ENCODE measurements around the gene GABARAPL2.
"Not testable (repeated sequence)": the region's sequence is repeated elsewhere in the genome, so short reads cannot be mapped to it uniquely, and the experiment has no call there.

The GABARAPL2 gene

DNA sequence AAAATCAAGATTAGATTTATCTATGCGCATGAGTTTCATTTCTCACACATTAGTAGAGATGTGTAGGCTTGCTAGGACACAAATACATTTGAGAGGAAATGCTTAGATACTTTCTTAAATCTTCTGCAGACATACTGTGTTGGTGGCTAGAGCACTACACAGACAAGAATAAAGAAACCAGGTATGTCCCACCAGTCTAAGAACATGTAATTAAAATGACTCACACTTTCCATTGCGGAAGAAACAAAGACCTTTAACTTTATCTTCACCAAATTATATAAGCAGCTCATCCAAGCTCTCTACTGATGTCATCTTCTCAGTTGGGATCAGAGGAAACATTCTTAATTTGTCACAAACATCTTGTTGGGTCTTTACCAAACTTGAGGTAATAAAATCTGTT, 12.5 kb downstream of the GABARAPL2 start:
- TF ChIP-seq, protein P1, sequence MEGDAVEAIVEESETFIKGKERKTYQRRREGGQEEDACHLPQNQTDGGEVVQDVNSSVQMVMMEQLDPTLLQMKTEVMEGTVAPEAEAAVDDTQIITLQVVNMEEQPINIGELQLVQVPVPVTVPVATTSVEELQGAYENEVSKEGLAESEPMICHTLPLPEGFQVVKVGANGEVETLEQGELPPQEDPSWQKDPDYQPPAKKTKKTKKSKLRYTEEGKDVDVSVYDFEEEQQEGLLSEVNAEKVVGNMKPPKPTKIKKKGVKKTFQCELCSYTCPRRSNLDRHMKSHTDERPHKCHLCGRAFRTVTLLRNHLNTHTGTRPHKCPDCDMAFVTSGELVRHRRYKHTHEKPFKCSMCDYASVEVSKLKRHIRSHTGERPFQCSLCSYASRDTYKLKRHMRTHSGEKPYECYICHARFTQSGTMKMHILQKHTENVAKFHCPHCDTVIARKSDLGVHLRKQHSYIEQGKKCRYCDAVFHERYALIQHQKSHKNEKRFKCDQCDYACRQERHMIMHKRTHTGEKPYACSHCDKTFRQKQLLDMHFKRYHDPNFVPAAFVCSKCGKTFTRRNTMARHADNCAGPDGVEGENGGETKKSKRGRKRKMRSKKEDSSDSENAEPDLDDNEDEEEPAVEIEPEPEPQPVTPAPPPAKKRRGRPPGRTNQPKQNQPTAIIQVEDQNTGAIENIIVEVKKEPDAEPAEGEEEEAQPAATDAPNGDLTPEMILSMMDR (IDR thresholded peaks at IDR 0.05; ENCODE audit: low read depth, low read length), result no peak
- no peak overlapping the region for H3K4me3 ChIP-seq (ENCODE audit: low read depth, low read length)

DNA sequence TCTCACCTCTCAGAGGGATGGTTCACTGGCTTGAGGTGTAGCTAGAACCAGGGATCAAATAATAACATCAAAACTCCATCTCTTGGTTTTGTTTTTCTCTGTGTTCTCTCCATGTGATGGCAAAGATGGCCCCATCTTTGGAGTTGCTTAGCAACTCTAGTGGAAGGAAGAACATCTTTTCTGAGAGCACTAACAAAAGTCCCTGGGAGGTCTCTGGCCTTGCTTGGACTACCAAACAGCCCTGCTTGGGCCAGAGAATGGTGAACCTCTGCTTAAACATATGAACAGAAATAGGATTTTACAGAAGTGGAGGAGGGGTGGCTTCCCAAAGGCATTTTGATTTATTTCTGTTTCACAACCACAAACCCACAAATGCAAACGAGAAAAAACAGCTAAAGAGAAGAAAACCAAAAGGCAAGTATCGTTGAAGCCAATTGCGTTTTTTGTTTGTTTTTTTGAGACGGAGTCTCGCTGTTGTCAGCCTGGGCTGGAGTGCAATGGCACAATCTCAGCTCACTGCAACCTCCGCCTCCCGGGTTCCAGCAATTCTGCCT, 13.2 kb downstream of the GABARAPL2 start:
- no peak overlapping the region for H3K4me3 ChIP-seq (ENCODE audit: low read depth, low read length)
- TF ChIP-seq, protein P1 (IDR thresholded peaks at IDR 0.05; ENCODE audit: low read depth, low read length), result no peak

DNA sequence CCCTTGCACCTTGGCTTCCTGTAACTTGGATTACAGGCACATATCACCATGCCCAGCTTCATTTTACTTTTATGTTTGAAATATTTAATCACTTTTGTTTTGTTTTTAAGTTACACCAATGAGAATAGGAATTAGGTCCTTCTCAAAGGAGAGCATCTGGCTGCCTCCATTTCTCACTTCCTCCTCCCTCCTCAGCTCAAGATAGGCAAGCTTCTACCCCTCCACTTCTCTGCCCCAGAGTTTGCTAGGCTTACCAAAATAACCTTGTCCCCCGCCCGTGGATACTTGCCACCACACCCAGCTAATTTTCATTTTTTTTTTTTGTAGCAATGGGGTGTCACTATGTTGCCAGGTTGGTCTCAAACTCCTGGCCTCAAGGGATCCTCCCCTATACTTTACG, 17.9 kb downstream of the GABARAPL2 start:
- H3K4me3 ChIP-seq (ENCODE audit: low read depth, low read length), result no peak overlapping the region

DNA sequence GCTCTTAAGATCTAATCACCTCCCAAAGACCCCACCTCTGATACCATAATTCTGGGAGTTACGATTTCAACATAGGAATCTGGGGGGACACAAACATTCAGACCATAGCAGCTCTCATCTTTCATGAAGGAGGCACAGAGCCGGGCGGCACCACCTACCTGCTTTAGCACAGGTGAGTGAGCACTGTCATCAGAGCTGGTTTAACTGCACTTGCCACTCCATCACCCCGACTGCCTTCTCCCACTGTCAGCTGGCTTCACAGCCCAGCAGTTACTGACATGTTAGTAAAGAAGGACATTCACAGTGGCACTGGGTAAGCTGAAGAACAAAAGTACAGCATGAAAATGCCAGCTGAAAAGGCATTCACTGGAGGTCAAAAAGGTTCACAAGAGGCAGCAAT, 22.5 kb downstream of the GABARAPL2 start:
- TF ChIP-seq, protein P1 (IDR thresholded peaks at IDR 0.05; ENCODE audit: low read depth, low read length), result no peak

More for the DNA sequence above, 17.9 kb downstream of the GABARAPL2 start:
- TF ChIP-seq, protein P1 (IDR thresholded peaks at IDR 0.05; ENCODE audit: low read depth, low read length), result no peak

DNA sequence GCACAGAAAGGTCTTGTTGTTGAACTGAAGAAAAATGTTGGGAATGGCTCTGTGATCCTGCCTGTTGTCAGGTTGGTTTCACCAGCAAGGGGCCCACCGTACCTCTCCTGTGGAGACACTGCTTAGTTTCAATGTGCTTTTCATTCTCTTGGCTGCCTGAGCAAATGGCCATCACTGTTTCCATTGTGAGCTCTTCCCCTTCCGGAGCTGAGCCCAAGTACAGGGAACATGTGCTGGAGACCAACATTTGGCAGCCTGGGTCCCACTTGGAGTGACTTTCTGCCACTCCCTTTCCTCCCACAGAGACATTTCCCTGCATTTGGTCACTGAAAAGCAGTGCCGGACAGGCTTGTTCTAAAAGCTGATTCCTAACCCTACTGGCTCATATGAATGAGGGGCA, 23.1 kb downstream of the GABARAPL2 start:
- no peak overlapping the region for H3K4me3 ChIP-seq (ENCODE audit: low read depth, low read length)
- TF ChIP-seq, protein P1 (IDR thresholded peaks at IDR 0.05; ENCODE audit: low read depth, low read length), result no peak

More for the DNA sequence above, 22.5 kb downstream of the GABARAPL2 start:
- H3K4me3 ChIP-seq (ENCODE audit: low read depth, low read length), result no peak overlapping the region

DNA sequence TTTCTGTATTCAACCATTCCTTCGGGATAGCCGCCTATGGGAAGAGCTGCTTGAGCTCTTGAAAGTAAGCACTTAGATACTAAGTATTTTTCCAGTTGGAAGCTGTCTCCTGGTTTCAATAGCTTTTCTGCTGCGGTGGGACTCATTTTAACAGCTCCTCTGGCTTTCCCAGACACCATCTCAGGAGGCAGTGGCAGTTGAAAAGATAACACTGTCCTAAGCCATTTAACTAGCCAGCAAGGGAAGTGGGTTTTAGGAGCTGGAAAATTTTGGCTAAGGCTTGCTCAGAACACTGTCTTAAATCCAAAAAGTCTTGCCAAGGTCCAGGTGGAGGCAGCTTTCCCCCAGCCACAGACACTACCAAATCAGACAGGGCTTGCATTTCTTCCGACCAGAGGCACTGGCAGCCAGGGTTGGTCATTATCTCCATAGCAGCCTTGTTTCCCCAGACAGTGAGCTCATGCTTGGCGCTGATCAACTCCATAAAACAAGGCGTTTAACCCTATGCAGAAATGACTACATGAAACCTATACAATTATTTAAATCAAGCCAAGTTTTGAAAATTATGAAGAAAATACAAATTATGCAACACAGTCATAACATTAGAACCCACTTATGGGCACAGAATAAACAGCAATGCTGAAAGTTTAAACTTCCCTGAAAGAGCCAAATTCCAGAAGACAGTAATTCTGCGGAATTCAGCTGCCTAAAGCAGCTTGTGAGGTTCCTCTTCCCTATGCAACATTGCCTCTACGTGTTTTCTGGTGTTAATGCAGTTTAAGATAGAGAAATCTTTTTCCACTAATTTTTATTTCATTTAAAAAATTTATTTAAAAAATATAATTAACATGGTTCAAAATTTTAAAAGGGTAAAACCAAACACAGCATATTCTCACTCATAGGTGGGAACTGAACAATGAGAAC, 25.0 kb downstream of the GABARAPL2 start:
- no peak overlapping the region for H3K4me3 ChIP-seq (ENCODE audit: low read depth, low read length)
- TF ChIP-seq, protein P1 (IDR thresholded peaks at IDR 0.05; ENCODE audit: low read depth, low read length), result no peak

DNA sequence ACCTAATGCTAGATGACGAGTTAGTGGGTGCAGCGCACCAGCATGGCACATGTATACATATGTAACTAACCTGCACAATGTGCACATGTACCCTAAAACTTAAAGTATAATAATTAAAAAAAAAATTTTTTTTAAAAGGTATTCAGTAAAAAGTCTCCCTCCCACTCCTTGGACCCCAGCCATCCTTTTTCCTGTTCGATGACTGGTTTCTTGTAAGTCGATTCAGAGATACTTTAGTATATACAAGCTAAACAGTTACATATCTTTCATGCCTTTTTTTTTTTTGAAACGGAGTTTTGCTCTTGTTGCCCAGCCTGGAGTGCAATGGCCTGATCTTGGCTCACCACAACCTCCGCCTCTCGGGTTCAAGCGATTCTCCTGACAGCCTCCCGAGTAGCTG, 25.7 kb downstream of the GABARAPL2 start:
- H3K4me3 ChIP-seq (ENCODE audit: low read depth, low read length), result not testable (repeated sequence)
